GM18951 (cell line): ENCODE measurements around the gene MED12L.

Source experiments
- POLR2A ChIP-seq: IDR thresholded peaks from 4 replicates; pipeline ENCODE4 v1.6.1; 2011; ENCODE audit warnings: mild to moderate bottlenecking; ENCODE audit not compliant: insufficient read length, insufficient read depth; ENCODE audit errors: extremely low read depth
- in situ Hi-C: fragments of 300-500 bp; cut with MboI; formaldehyde crosslinking; loops from one replicate; pipeline ENCODE4 v1.12.0; 2022; ENCODE audit warnings: low sequenced_read_pairs, mixed read lengths, inconsistent platforms; ENCODE audit not compliant: unreplicated experiment

MED12L gene

DNA sequence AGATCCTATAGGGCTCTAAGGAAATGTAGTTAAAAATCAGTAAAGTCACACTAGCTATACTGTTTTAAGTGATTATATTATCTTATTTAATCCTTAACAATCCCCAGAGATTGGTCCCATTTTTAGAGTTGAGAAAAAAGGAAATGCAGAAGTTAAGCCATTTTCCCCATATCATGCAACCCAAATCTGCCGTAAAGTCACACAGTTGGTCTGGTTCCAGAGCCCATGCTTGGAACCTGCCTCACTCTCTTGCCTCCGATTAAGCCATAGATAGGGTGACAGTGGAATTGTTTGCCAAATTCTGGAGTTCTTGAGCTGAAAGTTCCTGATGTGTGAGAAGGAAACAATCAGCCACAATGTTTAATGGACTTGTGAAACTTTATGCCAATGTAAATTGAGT, 246.2 kb downstream of the MED12L start:
- in situ Hi-C loops = no loop called here
- TF ChIP-seq POLR2A = no peak

- TF ChIP-seq POLR2A = no peak
- in situ Hi-C loops = no loop called here
These were observed 260.4 kb downstream of the MED12L start for GRCh38 chr3:151345859-151346258.

DNA sequence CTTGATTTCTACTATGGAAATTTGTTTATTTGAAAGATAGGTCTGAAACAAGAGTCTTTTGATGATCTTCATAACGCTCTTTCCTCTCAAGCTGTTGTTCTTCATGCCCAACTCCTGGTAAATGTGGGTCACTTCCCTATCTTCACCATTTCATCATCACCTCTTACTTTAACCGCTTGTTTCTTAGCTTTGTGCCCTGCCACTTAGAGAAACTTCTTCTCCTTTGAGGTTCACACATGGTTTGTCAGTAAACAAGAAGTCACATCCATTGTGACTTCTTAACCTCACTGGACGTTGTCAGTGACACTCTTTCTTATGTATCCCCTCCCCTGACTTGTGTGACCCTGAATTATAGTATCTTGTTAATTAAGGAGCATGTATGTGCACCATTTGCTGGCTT, 260.8 kb downstream of the MED12L start:
- no peak for TF ChIP-seq POLR2A
- in situ Hi-C loops = no loop called here

DNA sequence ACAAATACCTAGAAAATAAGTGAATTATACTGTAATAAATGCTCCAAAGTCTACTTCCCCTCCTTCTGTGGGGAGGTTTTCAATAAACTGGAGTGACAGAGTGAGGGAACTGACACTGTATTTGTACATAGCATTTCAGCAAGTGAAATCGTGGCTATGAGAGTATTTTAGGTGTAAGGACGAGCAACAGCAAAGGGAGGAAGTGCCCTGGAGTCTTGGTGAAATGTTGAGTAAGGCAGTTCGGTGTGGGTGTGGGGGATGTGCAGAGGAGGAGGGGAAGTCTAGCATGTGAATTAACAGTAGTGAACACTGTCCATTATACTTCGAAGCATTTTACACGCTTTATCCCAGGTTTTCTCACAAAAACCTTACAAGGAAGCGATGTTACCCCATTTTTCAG, 262.0 kb downstream of the MED12L start:
- TF ChIP-seq POLR2A = no peak
- in situ Hi-C loops = no loop called here

DNA sequence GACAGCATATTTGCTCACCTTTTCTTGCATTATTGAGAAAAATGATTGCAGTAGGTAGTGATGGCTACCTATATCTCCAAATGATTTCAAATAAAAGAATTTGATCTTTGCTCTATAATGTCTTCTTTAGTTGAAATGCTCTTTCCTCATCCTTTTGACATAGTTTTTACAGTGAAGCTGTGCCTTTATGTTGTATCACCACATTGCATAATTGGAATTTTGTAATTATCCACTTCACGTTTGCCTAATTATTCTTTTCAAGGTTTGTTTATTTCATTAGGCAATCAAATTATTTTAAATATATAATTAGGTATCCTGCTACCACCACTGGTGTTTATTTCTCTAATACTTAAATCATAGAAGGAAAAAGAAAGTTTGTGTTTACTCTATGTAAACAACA, 265.2 kb downstream of the MED12L start:
- in situ Hi-C loops = no loop called here
- no peak for TF ChIP-seq POLR2A

GRCh38 chr3:151351219-151351618, 265.8 kb downstream of the MED12L start:
- TF ChIP-seq POLR2A = no peak
- in situ Hi-C loops = no loop called here

- in situ Hi-C loops = no loop called here
- no peak for TF ChIP-seq POLR2A
These were observed 266.2 kb downstream of the MED12L start for GRCh38 chr3:151351648-151352047.

- in situ Hi-C loops = no loop called here
- TF ChIP-seq POLR2A = no peak
These were observed 271.5 kb downstream of the MED12L start for GRCh38 chr3:151356794-151357462.

DNA sequence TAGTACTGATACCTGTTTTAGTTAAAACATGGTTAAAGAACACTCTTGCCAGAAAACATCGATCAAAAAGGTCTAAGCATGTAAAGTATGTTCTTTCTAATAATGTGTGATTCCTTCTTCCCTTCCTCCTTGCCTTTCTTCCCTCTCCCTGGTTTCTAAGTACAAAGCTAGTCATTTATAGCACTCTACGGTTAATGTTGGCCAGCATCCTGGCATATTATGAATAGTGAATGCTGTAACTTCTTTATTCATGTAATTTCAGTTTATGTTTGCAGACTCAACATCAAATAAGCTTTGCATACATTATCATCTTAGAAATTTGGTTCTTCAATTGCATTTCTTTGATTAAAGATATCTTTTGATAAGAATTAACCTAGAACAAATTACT, 272.0 kb downstream of the MED12L start:
- no peak for TF ChIP-seq POLR2A
- in situ Hi-C loops = no loop called here

DNA sequence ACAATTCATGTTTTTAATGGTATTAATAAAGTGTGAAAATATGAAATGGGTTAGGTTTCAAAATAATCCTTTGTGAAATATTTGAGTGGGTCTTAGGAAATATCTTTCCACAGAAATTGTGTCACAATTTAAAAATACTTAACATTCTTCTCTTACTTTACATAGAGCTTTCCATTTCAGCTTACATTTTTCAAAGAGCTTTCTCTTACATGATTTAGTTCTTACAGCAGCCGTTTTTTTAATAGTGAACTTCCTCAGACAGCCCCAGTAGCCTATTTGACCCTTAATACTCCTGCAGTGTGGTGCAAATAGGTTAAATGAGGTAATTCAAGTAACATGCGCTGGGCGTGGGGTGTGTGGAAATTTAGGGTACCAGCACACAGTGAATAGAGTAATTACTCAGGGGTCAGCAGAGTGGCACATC, 277.3 kb downstream of the MED12L start:
- no peak for TF ChIP-seq POLR2A
- in situ Hi-C loops = no loop called here

GRCh38 chr3:151366993-151367392, 281.5 kb downstream of the MED12L start:
- no peak for TF ChIP-seq POLR2A
- in situ Hi-C loops = no loop called here

DNA sequence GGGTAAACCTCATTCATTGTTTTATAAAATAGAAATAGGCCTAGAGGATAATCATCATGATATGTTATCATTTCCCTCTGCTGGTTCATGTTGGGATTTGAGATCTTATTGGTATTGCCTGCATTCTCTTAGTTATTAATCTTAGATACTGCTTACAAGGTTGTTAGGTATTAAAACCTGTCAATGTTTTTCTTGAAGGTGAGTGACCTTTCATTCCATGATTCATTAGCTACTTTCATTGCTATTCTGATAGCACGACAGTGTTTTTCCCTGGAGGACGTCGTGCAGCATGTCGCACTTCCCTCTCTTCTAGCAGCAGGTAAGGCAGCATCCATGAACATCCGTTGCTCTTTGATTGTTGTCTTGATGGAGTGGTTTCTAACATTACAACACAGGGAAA, 282.0 kb downstream of the MED12L start:
- in situ Hi-C loops = no loop called here
- no peak for TF ChIP-seq POLR2A

DNA sequence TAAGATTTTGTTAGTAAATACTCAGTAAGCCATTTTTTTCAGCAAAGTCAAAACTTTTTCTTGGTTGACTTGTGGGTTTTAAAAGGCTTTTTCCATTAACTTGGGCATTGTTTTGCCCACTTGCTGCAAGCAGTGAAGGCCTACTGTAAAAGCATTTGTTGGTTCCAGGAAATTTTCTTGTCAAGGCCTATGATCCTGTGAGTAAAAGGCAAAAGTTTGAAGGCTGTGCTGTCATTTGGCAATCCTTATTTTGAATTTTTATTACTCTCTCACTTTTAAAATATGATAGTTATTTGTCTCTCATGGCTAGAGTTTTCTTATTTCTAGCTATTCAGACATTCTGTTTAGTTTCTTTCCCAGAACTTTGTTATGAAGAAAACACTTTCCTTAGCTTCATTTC, 286.1 kb downstream of the MED12L start:
- in situ Hi-C loops = no loop called here
- TF ChIP-seq POLR2A = no peak

DNA sequence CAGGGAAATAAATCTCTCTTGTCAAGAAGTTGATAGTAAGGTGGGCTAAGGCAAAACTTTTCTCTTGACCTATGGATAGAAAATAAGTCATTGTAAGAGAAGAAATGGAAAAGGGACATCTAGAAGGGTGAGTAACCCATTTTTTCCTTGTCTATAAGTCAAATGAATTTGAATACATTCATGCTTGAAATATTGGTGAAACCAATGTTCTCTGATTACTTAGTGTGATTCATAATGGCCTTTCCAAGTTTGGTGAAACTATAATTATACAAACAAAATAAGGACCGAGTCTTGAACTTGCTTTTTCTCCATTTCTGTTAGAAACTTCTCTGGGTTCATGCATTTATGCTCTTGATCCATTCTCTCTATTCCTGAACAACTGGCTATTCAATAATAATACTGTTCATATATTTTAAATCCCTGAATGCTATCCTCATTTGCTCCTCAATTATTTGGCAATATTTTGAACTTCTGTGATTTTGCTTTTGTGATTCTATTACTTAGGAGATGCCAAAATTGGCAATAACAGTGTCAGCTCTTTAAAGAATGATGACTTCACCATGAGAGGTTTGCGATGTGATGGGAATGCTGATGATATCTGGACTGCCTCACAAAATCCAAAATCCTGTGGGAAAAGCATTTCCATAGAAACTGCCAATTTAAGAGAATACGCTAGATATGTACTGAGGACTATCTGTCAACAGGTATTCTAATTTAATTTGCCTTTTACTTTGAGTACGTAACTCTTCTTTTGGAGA, 286.8 kb downstream of the MED12L start:
- TF ChIP-seq POLR2A = no peak
- in situ Hi-C loops = no loop called here

- in situ Hi-C loops = no loop called here
- TF ChIP-seq POLR2A = no peak
These were observed 292.4 kb downstream of the MED12L start for GRCh38 chr3:151377768-151378385.
